ENCODE results near the gene TTLL8.

TTLL8 gene

DNA sequence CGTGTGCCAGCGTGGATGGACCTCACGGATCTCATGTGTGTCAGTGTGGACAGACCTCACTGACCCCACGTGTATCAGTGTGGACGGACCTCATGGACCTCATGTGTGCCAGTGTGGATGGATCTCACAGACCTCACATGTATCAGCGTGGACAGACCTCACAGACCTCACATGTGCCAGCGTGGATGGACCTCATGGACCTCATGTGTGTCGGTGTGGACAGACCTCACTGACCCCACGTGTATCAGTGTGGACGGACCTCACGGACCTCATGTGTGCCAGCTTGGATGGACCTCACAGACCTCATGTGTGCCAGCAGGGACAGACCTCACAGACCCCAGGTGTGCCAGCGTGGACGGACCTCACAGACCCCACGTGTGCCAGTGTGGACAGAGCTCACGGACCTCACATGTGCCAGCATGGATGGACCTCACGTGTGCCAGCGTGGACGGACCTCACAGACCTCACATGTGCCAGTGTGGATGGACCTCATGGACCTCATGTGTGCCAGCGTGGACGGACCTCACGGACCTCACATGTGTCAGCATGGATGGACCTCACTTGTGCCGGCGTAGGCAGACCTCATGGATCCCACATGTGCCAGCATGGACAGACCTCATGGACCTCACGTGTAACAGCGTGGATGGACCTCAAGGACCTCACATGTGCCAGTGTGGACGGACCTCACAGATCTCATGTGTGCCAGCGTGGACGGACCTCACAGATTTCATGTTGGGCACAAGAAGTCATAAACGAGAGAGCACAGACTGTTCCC, 18.2 kb downstream of the TTLL8 start:
- TF ChIP-seq, protein P1, sequence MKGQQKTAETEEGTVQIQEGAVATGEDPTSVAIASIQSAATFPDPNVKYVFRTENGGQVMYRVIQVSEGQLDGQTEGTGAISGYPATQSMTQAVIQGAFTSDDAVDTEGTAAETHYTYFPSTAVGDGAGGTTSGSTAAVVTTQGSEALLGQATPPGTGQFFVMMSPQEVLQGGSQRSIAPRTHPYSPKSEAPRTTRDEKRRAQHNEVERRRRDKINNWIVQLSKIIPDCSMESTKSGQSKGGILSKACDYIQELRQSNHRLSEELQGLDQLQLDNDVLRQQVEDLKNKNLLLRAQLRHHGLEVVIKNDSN (IDR thresholded peaks at IDR 0.05), result no peak
- TF ChIP-seq TEAD4 (IDR thresholded peaks at IDR 0.05), result no peak
- TF ChIP-seq, protein P2, sequence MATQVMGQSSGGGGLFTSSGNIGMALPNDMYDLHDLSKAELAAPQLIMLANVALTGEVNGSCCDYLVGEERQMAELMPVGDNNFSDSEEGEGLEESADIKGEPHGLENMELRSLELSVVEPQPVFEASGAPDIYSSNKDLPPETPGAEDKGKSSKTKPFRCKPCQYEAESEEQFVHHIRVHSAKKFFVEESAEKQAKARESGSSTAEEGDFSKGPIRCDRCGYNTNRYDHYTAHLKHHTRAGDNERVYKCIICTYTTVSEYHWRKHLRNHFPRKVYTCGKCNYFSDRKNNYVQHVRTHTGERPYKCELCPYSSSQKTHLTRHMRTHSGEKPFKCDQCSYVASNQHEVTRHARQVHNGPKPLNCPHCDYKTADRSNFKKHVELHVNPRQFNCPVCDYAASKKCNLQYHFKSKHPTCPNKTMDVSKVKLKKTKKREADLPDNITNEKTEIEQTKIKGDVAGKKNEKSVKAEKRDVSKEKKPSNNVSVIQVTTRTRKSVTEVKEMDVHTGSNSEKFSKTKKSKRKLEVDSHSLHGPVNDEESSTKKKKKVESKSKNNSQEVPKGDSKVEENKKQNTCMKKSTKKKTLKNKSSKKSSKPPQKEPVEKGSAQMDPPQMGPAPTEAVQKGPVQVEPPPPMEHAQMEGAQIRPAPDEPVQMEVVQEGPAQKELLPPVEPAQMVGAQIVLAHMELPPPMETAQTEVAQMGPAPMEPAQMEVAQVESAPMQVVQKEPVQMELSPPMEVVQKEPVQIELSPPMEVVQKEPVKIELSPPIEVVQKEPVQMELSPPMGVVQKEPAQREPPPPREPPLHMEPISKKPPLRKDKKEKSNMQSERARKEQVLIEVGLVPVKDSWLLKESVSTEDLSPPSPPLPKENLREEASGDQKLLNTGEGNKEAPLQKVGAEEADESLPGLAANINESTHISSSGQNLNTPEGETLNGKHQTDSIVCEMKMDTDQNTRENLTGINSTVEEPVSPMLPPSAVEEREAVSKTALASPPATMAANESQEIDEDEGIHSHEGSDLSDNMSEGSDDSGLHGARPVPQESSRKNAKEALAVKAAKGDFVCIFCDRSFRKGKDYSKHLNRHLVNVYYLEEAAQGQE (IDR thresholded peaks at IDR 0.05; ENCODE audit: low read depth), result no peak
- TF ChIP-seq ZBTB7A (IDR thresholded peaks at IDR 0.05; ENCODE audit: low read depth), result no peak
- no peak for TF ChIP-seq TCF12 (IDR thresholded peaks at IDR 0.05; ENCODE audit: low read depth)
- TF ChIP-seq NFIC (IDR thresholded peaks at IDR 0.05), result no peak

DNA sequence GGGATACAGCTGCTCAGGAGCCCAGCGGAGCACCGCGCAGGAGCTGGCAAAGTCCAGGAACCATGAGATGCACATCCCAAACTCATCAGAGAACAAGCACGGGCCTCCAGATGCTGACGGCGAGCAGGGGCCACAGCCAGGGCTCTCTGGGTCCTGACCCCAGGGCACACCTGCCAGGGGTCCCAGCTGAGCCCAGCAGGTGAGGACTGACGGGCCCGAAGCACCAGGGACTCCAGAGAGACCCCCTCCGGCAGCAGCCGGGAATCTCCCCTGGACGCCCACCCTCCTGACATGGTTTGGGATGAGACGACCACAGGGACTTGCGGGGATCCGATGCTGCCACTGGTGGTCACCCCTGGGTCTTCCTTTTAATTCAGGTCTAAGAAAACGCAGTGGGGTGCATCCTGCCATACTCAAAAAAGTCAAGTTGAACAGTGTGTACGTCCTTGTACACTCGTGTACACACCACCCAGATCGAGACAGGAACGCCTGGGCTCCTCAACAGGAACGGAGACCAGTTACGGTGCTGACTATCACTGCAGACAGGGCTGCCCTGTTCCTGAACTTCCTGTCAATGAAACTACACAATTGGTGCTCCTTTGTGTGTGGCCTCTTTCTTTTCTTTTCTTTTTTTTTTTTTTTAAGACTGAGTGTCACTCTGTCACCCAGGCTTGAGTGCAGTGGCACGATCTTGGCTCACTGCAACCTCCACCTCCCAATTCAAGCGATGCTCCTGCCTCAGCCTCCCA, 21.9 kb downstream of the TTLL8 start:
- TF ChIP-seq NFIC (IDR thresholded peaks at IDR 0.05) (no peak), CREB1 (IDR thresholded peaks at IDR 0.05; ENCODE audit: low read depth) (no peak), YY1 (IDR thresholded peaks at IDR 0.05; ENCODE audit: low read depth) (no peak), FOXM1 (IDR thresholded peaks at IDR 0.05; ENCODE audit: borderline replicate concordance, low read depth) (no peak), ZBTB7A (IDR thresholded peaks at IDR 0.05; ENCODE audit: low read depth) (no peak), TAF1 (IDR thresholded peaks at IDR 0.05; ENCODE audit: low read depth) (no peak), TEAD4 (IDR thresholded peaks at IDR 0.05) (no peak), EGR1 (IDR thresholded peaks at IDR 0.05) (no peak), CEBPB (IDR thresholded peaks at IDR 0.05) (no peak), RAD21 (IDR thresholded peaks at IDR 0.05; ENCODE audit: low read depth) (no peak)
- TF ChIP-seq, protein P1 (IDR thresholded peaks at IDR 0.05), result no peak
- TF ChIP-seq, protein P2 (IDR thresholded peaks at IDR 0.05; ENCODE audit: low read depth), result no peak

DNA sequence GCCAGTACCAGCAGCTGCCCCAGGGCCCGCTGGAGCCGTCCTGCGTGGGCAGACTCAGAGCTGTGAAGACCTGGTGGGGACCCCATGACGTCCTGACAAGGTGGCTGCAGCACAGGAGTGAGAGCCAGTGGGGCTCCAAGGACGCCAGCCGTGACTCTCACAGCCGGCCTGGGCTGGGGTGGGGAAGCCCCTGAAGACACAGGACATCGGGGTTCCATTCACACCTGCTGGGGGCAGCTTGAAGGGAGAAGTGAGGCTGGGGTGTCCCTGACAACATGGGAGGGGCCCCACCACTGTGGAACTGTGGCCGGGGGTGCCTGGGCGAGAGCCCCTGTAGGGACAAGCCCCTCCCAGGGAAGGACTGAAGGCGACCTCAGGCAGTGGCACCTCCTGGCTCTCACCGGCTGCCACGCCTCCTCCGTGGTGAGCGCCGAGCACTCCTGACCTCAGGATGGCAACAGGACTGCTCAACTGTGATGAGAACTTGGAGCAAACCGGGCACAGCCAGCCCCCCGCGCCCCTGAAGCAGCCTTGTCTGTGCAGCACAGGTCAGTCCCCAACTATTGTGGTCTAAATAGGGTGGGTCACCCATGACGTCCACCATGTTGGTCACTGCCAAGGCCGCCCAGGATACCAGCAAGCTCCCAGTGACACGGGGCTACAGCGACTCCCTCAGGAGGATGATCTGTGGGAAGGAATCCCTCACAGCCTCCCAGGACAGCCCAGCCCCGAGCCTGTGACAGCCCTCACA, 22.8 kb downstream of the TTLL8 start:
- no peak for TF ChIP-seq EGR1 (IDR thresholded peaks at IDR 0.05)
- no peak for TF ChIP-seq YY1 (IDR thresholded peaks at IDR 0.05; ENCODE audit: low read depth)
- no peak for TF ChIP-seq CEBPB (IDR thresholded peaks at IDR 0.05)
- TF ChIP-seq, protein P2 (IDR thresholded peaks at IDR 0.05; ENCODE audit: low read depth), result no peak
- no peak for TF ChIP-seq CREB1 (IDR thresholded peaks at IDR 0.05; ENCODE audit: low read depth)
- TF ChIP-seq, protein P3, sequence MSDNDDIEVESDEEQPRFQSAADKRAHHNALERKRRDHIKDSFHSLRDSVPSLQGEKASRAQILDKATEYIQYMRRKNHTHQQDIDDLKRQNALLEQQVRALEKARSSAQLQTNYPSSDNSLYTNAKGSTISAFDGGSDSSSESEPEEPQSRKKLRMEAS (IDR thresholded peaks at IDR 0.05), result no peak
